NCI-H1105 (cell line): ENCODE measurements around the gene KCTD21.
"Not testable (repeated sequence)": the region's sequence is repeated elsewhere in the genome, so short reads cannot be mapped to it uniquely, and the experiment has no call there.

Experiments
- DNase-seq: peaks from one replicate; lab custom pipeline; 2025; lab: John Stamatoyannopoulos, UW

KCTD21 gene

DNA sequence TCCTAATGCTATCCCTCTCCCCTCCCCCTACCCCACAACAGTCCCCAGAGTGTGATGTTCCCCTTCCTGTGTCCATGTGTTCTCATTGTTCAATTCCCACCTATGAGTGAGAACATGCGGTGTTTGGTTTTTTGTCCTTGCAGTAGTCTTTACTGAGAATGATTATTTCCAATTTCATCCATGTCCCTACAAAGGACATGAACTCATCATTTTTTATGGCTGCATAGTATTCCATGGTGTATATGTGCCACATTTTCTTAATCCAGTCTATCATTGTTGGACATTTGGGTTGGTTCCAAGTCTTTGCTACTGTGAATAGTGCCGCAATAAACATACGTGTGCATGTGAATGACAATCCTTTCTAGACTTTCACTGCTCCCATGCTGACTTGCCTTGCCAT is 12.6 kb downstream of the KCTD21 start:
- not testable (repeated sequence) for DNase-seq

DNA sequence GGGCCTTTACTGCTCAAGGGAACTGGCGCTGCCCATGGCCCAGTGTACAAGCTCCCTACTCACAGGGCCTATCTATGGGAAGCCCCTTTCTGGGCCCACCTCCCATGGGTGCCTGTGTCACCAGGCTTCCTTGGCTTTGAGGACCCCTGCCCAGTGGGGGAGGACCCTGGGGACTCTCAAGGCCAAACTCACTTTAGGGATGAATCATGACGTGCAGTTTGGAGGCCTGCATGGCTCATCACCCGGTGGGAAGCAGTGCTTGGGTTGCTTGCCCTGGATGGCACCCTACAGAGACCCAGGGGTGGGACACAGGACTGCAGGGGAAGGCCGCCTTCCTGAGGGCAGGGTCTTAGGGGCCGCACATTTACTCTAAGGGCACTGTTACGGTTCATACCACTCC is 16.5 kb downstream of the KCTD21 start:
- DNase-seq: no peak

DNA sequence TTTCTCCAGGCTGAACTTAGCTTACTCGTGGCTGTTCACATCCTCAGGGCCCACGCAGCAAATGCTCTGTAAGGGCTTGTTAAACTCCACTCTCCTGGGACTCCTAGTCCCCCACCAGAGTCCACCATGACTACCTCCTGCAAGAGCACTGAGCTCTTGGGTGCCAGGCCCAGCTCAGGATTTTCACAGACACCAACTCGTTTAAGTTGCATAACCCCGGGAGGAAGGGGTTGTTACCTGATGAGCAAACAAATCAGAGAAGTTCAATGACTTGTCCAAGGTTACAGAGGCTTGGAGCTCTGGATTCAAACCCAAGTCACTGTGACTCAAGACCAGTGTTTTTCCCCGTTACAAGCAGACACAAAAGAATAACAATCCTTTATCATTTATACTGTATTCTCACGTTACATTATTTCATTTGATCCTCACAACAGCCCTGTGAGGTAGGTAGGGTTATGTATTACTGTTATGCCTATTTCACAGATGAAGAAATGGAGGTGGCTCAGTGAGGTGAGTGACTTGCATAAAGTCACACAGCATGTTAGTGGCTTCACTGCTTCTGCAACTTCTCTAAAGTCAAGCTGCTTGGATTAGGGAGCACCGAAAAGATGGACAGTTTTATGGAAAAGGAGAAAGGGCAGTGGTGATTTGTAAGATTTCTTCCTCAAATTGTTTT is 17.4 kb downstream of the KCTD21 start:
- no peak for DNase-seq

DNA sequence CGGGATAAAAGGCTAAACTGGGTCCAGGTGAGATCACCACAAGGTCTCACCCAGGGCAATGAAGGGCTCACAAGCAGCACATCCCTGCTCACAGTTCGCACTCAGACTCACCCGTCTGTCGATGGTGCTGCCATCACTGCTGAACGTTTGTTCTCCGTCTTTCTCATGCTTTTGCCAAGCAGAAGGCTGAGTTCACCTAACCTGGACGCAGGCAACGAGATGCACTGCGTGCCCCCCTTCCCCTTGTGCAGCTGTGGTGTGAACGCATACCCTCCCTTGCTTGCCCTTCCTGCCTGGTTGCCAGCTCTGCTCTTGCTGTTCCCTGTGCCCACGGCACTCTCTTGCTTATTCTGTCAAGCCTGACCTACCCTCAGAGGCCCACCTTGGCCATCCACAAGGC is 18.0 kb downstream of the KCTD21 start:
- DNase-seq: no peak

DNA sequence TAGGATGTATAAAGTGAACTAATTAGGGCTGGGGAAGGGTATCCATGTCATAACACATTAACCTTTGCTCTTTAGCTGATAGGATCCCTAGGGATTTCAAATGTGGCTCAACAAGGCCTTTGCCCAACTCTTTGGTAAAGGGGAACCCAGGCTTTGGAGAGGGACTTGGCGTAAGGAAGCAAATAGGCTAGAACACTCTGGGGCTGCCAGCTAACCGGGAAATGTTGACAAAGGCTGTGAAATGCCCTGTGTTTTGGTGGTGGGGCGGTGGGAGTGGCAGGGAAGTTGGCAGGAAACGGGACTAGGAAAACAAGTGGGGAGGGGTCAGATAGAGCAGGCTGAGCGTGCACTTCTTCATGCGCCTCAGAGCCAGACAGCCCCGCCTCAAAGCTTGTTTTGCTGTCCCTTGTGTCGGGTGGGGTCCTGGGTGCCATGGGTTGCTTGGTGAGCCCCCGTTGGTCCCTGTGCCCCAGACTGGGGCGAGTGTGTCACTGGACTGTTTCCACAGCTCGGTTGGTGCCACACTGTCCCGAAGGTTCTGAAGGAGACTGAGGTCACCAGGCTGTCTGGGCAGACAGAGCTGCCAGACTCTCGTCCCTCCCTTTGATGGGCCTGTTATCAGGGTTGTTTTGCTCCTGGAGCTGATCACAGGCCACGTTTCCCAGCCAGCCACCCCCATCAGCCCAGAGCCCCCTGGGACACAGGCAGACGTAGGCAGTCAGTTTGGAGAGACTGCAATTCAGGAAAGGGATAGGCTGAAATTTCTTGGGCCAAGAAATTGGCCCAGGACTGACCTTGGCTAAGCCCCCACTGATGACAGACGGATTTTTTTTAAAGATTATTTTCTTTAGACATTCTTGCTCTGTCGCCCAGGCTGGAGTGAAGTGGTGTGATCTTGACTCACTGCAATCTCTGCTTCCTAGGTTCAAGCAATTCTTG is 19.6 kb downstream of the KCTD21 start:
- no peak for DNase-seq

DNA sequence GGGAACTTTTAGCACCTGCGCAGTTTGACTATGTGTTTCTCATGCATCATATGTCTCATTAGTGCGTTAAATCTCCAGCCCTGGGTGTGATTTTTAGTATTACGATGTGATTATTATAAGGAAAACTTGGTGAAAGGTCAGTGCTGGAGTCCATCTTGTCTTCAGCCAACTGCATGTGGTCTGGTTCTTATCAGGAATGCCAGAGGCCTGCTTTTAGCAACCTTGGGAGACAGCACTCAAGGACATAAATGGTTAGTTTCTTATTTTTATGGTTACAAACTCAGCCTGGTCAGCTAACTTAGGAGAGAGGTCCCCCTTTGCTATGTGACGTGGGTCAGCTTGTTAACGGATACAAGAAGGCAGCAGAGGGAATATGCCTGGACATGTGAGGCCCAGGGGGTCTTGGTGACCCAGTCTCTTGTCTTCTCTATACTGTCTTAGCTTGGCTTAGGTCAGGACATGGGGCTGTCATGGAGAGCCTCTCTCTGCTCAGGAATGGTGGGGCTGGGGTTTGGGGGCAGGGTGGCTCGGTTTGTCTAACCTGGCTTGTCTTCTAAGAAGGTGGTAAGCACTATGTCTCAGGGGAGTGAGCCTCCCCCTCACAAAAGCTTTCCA is 21.5 kb downstream of the KCTD21 start:
- DNase-seq: no peak

DNA sequence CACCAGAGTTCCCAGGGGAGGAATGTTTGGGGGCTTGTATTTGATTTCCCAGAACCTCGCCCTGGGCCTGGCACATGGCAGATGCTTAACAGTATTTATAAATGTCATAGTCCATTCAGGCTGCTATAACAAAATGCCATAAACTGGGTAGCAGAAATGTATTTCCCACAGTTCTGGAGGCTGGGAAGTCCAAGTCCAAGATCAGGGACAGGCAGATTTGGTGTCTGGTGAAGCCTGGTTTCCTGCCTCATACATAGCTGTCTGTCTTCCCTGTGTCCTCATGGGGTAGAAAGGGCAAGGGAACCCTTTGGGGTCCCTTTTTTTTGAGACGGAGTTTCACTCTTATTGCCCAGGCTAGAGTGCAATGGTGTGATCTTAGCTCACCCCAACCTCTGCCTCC is 24.0 kb downstream of the KCTD21 start:
- DNase-seq: no peak

DNA sequence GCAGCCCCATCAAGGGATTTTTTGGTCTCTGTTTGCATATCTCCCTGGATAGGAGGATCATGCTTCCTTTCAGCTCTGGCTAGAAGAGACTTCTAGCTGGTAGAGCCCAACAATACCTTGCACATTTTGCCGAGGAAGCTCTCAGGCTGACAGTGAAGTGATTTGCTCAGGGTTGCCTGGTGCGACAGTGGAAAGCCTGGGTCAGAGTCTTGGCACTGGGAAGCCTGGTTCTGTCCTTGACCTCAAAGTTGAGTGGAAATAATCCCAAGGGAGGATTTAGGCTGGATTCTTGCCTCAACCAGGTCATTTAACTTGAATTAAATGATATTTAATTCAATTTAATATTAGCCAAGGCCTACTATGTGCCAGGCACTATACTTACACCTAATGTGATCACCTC is 24.6 kb downstream of the KCTD21 start:
- no peak for DNase-seq

DNA sequence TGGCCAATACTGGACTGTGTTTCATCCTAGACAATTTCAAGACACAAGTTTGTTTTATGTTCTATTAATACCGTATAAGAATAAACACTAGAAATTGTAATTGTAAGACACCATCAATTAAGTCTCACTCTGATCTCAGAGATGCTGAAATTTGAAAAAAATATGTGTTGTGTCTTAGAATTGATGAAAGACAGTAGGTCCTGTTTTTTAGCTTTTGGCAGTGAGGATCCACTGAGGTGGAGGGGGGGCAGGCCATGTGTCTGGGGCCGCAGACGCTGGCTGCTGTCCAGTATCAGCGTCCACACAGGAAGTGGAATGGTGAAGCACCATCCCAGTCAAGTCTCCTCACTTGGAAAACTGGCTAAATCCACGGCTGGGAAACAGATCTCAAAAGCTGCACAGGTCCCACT is 26.5 kb downstream of the KCTD21 start:
- DNase-seq: no peak

DNA sequence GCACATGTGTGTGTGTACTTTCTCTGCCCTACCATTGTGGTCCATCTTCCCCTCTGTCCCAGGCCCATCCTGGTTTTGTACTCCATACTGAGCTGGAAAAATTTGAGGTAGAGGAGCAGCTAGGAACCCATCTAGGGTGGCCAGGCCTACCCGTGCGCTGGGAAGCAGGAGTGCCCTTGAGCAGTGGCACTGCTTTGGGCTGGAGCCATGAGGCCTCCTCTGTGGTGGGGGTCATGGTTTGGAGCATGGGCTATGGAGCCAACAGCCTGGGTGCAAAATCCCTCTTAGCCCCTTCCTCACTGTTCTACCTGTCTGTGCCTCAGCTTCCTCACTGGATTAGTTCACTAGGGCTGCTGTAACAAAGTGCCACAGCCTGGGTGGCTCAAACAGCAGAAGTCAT is 27.1 kb downstream of the KCTD21 start:
- no peak for DNase-seq

DNA sequence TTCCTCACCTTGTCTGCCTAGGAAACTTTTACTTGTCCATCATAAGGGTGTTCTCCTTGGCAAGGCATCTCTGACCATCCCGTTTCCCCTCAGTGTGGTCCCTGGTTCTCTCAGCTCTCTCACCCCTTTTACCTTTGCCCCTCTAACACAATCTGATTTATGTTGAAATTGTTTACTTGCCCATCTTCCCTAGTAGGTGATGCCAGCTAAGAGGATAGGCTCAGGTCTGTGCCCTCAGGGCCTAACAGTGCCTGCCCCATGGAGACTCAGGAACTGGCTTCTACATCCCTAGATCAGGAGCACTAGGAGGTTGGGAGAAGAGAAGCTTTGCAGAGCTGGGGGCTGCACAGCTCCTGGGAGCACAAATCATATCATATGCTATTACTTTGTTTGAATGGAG is 27.9 kb downstream of the KCTD21 start:
- no peak for DNase-seq

DNA sequence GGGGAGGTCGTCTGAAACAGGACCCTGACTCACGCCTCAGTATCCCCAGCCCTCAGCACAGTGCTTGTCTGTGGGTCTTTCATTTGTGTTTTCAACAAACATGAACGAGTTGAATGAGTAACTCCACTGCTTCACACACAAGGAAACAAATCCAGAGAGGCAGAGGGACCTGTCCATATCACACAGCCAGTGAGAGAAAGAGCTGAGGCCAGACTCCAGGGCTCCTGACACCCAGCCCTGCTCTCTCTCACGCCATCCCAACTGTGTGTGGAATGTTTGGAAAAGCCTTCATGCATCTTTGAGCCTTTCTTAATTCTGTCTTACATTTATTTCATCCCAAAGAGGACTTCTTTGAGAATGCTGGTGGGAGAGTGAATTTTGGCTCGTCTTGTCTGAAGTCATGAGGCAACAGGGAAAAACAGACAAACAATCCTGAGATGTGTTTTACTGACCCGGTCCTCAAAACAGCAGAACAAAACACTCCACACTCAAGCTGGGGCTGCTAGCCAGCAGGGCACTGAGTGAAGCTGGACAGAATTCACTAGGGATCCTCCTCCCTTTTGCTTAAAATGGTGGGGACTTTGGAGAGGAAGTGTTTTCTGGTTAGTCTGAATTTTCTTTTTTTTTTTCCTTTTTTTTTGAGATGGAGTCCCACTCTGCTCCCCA is 29.3 kb downstream of the KCTD21 start:
- DNase-seq: no peak

DNA sequence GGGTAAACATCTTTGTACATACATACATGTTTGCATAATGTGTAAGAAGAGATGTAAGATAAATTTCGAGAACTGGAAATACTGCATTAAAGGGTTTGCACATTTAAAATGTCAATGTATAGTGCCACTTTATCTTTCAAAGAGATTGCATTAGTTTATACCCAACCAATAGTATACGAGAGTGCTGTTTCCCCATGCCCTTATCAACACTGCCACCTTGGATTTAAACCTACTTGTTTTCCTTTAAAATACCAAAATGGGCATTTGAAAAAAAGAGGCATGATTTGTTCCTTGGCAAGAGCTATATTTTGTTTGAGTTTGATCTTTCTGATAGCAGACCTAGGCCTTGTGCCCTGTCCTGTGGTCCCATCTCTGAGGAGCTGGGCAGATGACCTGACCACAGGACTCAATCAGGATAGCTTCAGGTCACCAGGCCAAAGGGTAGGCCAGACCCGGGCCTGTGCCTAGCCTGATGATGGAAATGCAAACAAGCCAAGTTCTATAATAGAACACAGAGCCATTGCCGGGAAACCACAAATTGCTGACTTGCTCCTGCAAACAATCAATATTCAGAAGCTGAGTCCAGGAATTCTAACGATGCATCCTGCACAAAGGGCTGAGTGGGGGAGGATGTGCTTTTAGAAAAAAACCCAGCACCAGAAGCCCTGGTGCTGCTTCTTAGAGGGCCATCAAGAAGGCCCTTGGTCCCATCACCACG is 32.1 kb downstream of the KCTD21 start:
- DNase-seq: no peak

DNA sequence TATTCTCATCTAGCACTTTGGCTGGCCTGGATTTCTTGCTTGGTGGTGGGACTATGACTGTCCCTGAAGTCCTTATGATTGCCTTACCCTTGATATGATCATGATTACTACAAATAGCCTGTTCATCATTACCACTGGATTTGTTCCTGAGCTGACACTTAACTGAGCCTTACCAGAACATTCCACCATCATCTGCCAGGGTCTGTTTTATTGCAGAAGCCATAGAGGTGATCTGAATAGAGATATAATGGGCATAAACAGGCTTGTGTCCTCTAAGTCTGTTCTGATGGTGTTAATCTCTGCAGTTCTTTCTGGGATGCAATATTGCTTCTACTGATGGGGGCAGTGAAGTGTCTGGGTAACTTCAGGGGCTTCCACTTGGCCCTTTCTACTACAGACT is 36.6 kb downstream of the KCTD21 start:
- no peak for DNase-seq

DNA sequence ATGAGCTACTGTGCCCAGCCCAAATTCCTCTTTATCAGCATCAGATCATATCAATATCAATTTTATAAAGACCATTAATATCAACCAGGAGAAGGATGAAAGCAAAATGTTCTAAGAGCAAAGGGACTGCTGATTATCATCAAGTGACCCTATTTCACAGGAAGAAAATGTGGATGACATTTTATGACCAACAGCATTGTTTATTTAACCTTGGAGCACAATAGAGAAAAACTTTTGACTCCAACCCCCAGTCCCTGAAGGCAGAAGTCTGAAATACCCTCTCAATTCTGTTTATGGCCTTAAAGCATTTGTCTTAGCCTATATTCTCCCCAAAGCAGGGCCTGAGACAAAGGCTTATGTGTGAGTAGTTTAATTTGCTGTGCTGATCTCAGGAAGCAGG is 37.7 kb downstream of the KCTD21 start:
- no peak for DNase-seq

DNA sequence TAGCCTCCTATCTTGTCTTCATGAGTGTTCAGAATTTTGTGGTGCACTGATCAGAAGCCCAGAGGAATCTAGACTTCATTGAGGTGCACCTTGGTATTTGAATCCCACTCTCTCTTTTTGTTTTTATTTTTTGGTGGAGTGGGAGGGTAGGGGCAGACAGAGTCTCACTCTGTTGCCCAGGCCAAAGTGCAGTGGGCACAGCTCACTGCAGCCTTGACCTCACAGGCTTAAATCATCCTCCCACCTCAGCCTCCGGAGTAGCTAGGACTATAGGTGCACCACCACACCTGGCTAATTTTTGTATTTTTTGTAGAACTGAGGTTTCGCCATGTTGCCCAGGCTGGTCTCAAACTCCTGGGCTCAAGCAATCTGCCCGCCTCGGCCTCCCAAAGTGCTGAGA is 38.1 kb downstream of the KCTD21 start:
- DNase-seq: no peak

DNA sequence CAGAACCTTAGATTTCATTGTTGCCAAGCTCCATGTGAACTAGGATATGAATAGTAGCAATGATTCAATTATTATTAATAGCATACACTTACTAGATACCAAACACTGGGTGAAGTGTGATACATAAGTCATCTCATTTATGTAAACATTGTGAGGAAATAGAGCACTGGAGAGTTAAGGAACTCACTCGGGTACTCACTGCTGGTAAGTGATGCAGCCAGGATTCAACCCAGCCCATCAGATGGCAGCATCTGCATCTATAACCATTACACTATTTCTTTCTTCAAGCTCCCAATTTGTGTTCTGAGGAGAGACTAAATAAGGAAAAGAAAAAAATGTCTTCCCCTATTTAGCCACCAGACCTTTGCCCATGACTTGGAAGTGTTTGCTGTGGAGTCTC is 38.8 kb downstream of the KCTD21 start:
- DNase-seq: no peak

DNA sequence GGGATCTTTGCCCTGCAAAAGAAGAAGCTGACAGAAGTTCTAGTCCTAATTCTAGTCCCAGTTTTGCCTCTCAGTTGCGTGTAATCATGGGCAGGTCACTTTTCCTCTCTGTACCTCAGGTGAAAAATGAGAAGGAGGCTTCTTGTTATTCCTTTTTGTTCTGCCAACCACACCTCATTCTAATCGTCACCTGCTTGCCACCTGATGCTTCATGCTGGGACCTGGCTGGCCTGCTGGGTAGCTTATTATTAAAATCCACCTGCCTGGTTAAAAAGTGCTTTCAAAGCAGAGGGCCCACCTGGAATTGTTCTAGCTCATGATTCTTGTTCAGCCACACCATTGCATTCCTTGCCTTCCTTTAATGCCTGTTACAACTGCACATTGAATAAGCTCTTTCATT is 40.6 kb downstream of the KCTD21 start:
- DNase-seq: peak; percentile 51

DNA sequence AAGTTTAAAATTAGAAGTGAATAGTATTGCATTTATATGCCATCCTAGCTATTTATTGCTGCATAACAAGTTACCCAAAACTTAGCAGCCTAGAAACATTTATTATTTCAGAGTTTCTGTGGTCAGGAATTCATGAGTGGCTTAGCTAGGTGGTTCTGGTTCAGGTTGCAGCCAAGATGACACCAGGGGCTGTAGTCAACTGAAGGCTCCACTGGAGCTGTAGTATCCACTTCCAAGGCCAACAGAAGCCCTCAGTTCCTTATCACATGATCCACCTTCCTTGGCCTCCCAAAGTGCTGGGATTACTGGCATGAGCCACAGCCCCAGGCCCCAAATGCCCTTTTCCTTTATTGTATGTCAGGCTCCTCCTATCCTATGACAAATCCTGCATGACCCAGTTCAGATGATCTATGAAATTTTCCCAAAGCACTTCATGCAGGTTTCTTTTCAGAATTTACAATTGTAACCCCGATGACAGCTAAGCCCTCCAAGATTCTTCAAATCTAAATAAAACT is 42.9 kb downstream of the KCTD21 start:
- DNase-seq: no peak

DNA sequence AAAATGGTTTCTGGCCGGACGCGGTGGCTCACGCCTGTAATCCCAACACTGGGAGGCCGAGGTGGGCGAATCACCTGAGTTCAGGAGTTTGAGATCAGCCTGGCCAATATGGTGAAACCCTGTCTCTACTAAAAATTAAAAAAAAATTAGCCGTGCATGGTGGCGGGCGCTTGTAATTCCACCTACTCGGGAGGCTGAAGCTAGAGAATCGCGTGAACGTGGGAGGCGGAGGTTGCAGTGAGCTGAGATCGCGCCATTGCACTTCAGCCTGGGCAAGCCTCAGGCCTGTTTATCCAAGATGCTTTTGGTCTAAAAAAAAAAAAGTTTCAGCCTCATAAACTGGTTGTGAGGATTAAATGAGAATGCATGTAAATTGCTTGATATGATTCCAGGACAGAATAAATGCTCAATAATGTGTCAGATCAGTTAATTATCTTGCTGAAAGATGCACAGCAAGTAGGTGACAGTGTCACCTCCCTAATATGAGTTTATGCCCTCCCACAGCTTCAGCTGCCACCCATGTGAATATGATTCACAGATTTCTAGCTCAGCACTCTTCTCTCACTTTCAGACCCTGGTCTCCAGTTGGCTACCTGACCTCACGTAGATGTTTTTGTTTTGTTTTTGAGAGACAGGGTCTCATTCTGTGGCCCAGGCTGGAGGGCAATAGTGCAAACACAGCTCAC is 47.9 kb downstream of the KCTD21 start:
- DNase-seq: no peak
